Measurements from ENCODE around the gene LGALS3BP.

Gene LGALS3BP

GRCh38 chr17:79001190-79002020 is 21.7 kb upstream of the LGALS3BP start:
- no peak overlapping the region for H3K4me3 ChIP-seq (ENCODE audit: low read length)
- no peak for DNase-seq (ENCODE audit: low read depth, low spot score)

DNA sequence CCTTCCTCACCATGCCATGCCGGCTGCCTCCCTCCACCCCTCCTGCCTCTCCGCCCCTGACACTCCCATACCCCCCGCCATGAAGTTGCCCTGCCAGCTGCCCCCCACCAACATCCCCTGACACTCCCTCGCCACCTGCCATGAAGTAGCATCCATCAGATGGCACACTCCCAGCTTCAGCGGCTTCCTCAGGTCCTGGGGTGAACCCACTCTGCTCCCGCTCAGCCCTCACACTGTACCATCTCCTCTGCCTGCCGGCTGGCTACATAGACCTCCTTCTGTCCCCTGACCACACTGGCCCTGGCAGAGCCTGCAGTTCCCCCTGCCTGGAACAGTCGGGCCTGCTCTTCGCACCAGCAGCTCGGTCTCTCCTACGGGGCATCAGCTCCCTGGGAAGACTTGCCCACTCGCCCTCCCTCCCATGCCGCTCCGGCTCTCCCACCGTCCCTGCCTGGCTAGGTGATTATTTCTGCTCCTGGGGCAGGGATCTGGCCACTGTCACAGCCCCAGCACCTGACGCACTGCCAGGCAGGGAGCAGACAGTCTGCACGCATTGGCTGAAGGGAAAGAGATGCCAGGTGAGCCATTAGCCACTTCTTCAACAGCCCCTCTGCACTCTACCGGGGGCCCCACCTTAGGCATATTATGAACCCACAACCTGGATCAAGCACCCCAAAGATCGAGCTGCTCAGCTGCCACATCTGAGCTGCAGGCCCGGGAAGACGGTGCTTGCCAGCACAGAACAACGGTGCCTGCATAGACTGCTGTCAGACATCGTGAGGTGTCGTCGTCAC is 20.9 kb upstream of the LGALS3BP start:
- no peak overlapping the region for H3K4me3 ChIP-seq (ENCODE audit: low read length)
- DNase-seq (ENCODE audit: low read depth, low spot score) = no peak

- no peak for DNase-seq (ENCODE audit: low read depth, low spot score)
These were observed 20.2 kb upstream of the LGALS3BP start for GRCh38 chr17:78999947-79000395.

GRCh38 chr17:78999056-78999768 is 19.5 kb upstream of the LGALS3BP start:
- no peak for DNase-seq (ENCODE audit: low read depth, low spot score)
- H3K4me3 ChIP-seq (ENCODE audit: low read length) = no peak overlapping the region

More at GRCh38 chr17:78999947-79000395, 20.2 kb upstream of the LGALS3BP start:
- H3K4me3 ChIP-seq (ENCODE audit: low read length) = no peak overlapping the region

DNA sequence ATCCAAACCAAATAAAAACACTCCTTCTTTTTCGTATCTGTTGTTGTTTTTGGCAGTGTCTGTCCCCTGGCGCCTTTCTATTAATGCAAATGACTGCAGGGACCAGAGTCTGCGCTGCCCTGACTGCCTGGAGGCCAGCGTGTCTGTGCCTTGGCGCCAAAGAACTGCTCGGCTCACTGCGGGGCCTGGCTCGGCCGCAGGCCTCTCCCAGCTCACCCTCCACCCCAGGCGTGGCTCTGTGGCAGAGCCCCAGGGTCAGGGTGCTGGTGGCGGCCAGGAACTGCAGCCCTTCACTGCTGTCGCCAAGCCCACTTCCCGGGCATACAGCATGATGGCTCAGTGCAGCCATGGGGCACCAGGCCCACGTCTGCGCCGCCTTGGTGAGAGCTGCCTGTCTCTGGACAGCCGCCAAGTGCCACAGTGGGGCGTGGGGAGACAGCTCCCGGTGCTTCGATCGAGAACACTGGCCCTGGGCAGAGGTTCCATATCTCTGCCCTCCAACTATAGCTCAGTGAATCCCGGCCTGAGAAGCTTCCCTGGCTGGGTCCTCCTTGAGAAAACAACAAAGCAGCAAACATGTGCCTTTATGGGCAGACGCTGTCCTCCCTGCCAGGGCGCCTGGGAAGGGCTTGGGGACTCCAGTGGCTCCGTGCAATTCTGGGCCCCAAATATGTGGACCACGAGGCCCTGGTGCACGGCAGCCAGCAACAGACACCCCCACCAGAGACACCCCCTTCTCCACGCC is 18.8 kb upstream of the LGALS3BP start:
- no peak for DNase-seq (ENCODE audit: low read depth, low spot score)
- H3K4me3 ChIP-seq (ENCODE audit: low read length) = no peak overlapping the region

DNA sequence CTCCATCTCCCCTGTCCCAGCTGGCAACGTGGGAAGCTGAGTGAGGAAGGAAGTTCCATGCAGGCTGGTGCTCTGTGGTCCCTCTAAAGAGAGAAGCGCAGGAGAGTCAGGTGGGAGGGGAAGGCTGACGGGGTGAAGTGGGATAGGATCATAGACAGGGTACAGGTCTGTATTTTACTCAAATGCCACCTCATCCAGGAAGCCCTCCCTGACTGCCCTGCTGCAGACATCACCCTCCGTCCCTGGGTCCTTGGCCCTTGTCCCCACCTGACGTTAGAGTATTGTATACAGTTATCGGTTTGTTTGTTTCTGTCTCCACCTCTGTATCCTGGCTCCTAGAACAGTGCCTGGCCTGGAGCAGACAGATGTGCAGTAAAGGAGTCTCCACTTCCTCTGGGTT is 18.2 kb upstream of the LGALS3BP start:
- no peak for DNase-seq (ENCODE audit: low read depth, low spot score)
- no peak overlapping the region for H3K4me3 ChIP-seq (ENCODE audit: low read length)

DNA sequence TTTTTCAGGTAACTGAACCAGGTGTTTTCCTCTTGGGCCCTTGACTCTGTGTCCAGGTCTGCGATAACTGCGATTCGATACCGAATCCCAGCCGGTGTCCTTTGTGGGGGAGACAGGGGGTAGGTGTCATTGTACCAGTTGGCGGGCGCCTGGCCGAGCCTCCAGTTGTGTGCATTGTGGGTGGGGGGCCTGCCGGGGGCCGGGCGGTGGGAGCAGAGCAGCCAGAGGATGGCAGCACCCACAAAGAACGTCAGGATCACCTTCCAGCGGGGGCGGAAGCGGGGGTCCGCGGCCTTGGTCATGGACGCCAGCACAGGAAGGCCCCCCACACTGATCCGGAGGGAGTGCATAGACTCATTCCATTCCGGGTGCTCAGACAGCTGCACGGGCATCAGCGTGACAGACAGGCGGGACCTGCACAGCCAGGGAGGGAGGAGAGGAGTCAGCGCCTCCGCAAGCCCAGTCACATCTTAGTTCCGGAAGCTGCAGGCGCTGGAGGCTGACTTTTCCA is 17.6 kb upstream of the LGALS3BP start:
- H3K4me3 ChIP-seq (ENCODE audit: low read length) = no peak overlapping the region
- DNase-seq (ENCODE audit: low read depth, low spot score) = no peak

- no peak overlapping the region for H3K4me3 ChIP-seq (ENCODE audit: low read length)
- no peak for DNase-seq (ENCODE audit: low read depth, low spot score)
These were observed 17.1 kb upstream of the LGALS3BP start for GRCh38 chr17:78996781-78997201.

DNA sequence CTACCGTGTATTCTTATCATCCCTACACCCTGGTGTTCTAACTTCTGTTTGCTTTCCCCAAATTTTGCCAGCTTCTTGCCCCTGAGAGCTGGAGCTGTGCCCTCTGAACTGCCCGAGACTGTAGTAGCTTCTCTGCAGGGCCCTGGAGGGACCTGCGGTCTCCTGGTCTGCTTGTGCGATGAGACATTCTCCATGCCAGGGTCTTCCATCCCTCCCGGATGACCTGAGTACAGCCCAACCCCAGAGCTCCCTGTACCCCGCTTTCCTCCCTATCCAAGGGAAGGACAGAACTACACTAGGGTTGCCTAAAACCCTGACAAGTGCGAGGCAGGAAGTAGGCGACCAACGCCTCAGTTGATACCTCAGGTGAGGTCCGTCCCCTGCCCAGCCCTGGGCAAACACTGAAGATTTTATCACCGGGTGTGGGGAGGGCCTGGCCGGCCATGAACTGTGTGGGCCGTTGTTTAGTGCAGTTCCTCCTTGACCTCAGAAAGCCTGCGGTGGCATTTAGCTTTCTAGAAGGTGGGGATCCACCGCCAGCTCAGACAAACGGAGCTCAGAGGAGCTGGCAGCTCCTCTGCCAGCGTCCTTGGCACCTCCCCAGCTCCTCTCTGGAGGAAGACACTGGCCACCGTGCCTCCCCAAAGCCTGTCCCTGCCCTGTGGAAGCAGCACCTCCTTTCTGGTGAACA is 16.2 kb upstream of the LGALS3BP start:
- no peak overlapping the region for H3K4me3 ChIP-seq (ENCODE audit: low read length)
- DNase-seq (ENCODE audit: low read depth, low spot score) = no peak

GRCh38 chr17:78995022-78995760 is 15.5 kb upstream of the LGALS3BP start:
- no peak for DNase-seq (ENCODE audit: low read depth, low spot score)
- H3K4me3 ChIP-seq (ENCODE audit: low read length) = no peak overlapping the region

DNA sequence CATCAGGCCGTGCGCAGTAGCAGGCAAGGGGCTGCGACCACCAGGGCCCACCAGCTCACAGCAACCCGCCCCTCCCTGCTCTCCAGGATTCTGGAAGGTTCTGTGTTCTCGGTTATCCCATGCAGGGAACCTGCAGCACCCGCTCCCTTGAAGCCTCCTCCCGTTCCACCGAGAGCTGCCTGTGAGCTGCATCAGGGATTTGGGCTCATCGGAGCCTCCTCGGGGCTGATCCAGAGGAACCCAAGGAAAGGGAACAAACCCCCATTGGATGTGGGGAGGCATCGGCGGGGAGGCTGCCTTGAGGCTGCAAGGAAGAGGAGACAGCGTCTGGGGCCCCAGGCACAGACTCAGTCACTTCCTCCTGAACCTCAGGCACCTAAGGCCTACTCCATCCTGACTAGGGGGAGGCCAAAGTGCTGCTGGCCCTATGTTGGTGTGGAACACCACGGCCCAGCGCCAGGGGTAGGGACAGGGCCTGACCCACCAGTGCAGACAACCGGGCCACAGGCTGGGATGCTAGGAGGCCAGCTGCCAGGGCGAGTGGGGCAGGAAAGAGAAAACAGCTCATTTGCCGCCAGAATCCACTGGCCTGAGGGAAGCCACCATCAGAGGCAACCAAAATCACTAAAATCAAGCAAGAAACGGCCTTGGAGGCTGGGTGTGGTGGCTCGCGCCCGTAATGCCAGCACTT is 14.4 kb upstream of the LGALS3BP start:
- H3K4me3 ChIP-seq (ENCODE audit: low read length) = no peak overlapping the region
- no peak for DNase-seq (ENCODE audit: low read depth, low spot score)

DNA sequence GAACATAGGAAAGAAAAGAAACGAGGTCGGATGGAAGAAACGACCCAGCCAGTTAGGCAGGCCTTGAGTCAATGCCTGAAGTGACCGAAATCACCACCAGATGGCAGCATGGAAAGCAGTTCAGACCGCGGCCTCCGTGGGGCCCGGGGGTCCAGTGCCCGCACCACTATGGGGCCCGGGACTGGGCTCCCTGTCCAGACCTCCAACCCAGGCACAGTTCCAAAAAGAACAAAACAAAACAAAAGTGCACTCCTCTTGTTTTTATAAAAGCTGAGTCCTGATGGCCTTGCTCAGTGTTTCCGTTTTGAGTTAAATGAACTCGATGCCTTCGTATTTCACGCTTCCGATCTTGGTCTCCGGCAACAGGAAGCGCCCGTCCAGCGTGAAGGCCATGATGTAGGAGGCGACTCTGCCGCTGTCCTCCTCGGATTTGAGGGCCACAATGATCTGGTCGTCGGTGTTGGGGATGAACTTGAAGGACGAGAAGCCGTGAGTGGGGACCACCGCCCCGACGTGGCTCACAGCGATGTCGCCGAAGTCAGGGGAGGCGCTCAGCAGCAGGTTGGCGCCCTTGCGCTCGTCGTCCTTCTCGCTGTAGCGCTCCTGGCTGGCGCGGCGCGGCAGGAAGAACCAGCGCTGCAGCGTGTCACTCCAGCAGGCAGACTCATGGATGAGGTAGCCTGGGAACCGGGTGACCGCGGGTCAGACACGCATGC is 13.7 kb upstream of the LGALS3BP start:
- no peak for DNase-seq (ENCODE audit: low read depth, low spot score)
- H3K4me3 ChIP-seq (ENCODE audit: low read length) = no peak overlapping the region

GRCh38 chr17:78992542-78993212 is 13.0 kb upstream of the LGALS3BP start:
- H3K4me3 ChIP-seq (ENCODE audit: low read length) = no peak overlapping the region
- no peak for DNase-seq (ENCODE audit: low read depth, low spot score)

- no peak overlapping the region for H3K4me3 ChIP-seq (ENCODE audit: low read length)
- no peak for DNase-seq (ENCODE audit: low read depth, low spot score)
These were observed 12.3 kb upstream of the LGALS3BP start for GRCh38 chr17:78991906-78992532.

DNA sequence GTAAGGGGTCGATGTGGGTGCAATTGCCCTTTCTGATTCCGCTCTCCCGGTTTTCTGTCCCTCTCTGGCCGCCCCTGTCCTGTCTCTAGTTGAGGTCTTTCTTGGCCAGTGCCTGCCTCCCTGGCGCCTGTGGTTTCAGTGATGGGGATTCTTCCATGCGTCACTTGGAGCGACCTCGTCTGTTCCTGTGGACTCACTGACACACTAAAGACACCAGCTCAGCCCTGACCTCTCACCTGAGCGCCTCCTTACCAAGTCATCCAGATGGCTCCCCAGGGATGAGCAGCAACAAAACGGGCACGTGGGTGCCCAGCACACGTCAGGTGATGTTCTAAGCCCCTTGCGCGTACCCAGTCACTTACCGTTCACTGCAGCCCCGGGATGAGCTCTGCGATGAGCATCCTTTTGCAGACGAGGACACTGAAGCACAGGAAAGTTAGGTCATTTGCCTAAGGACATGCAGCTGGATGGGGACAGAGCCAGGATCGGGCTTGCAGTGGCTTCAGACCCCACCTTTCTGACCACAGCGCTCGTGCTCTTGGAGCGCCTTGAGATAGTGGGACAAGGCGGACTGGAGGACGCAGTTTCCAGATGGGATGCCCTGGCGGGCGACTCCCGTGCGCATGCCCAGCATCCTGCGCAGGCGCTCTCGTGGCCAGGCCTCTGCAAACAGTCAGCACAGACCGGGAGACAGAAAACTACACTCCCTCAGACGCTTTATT is 11.5 kb upstream of the LGALS3BP start:
- no peak overlapping the region for H3K4me3 ChIP-seq (ENCODE audit: low read length)

More for the DNA sequence above, 11.5 kb upstream of the LGALS3BP start:
- no peak for DNase-seq (ENCODE audit: low read depth, low spot score)

All from Jurkat, Clone E6-1 (cell line).